Uterus (tissue), 2 donors: ENCODE data around the gene CLEC4A.
"Not testable (repeated sequence)": the region's sequence is repeated elsewhere in the genome, so short reads cannot be mapped to it uniquely, and the experiment has no call there.

Experiments used
- POLR2A ChIP-seq, 2 donors: fragments of 450-650 bp; IDR thresholded peaks; one replicate each; pipeline ENCODE4 v1.6.1; 2016; ENCODE audit warnings: antibody characterized with exemption in 2 of 2, mild to moderate bottlenecking in 1 of 2, moderate library complexity in 1 of 2
- TF ChIP-seq, protein P1 (sequence below), 4 experiments: fragments of 200-600 bp in 2 of 4; fragments of 450-650 bp in 2 of 4; sonication (generic) in 2 of 4; IDR thresholded peaks; one replicate each; pipeline ENCODE4 v1.5.1; 2016 to 2019; ENCODE audit warnings: antibody characterized with exemption in 4 of 4, mild to moderate bottlenecking in 2 of 4, moderate library complexity in 1 of 4

DNA sequence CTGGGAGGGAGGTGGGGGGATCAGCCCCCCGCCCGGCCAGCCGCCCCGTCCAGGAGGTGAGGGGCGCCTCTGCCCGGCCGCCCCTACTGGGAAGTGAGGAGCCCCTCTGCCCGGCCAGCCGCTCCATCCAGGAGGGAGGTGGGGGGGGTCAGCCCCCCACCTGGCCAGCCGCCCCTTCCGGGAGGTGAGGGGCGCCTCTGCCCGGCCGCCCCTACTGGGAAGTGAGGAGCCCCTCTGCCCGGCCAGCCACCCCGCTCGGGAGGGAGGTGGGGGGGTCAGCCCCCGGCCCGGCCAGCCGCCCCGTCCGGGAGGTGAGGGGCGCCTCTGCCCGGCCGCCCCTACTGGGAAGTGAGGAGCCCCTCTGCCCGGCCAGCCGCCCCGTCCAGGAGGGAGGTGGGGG is 60.8 kb downstream of the CLEC4A start:
- TF ChIP-seq, protein P1, sequence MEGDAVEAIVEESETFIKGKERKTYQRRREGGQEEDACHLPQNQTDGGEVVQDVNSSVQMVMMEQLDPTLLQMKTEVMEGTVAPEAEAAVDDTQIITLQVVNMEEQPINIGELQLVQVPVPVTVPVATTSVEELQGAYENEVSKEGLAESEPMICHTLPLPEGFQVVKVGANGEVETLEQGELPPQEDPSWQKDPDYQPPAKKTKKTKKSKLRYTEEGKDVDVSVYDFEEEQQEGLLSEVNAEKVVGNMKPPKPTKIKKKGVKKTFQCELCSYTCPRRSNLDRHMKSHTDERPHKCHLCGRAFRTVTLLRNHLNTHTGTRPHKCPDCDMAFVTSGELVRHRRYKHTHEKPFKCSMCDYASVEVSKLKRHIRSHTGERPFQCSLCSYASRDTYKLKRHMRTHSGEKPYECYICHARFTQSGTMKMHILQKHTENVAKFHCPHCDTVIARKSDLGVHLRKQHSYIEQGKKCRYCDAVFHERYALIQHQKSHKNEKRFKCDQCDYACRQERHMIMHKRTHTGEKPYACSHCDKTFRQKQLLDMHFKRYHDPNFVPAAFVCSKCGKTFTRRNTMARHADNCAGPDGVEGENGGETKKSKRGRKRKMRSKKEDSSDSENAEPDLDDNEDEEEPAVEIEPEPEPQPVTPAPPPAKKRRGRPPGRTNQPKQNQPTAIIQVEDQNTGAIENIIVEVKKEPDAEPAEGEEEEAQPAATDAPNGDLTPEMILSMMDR (IDR thresholded peaks at IDR 0.05), result not testable (repeated sequence)
- TF ChIP-seq POLR2A (IDR thresholded peaks at IDR 0.05), result not testable (repeated sequence)
